Measurements from ENCODE around the gene ZFYVE21.
"Not testable (repeated sequence)": the region's sequence is repeated elsewhere in the genome, so short reads cannot be mapped to it uniquely, and the experiment has no call there.

The ZFYVE21 gene

DNA sequence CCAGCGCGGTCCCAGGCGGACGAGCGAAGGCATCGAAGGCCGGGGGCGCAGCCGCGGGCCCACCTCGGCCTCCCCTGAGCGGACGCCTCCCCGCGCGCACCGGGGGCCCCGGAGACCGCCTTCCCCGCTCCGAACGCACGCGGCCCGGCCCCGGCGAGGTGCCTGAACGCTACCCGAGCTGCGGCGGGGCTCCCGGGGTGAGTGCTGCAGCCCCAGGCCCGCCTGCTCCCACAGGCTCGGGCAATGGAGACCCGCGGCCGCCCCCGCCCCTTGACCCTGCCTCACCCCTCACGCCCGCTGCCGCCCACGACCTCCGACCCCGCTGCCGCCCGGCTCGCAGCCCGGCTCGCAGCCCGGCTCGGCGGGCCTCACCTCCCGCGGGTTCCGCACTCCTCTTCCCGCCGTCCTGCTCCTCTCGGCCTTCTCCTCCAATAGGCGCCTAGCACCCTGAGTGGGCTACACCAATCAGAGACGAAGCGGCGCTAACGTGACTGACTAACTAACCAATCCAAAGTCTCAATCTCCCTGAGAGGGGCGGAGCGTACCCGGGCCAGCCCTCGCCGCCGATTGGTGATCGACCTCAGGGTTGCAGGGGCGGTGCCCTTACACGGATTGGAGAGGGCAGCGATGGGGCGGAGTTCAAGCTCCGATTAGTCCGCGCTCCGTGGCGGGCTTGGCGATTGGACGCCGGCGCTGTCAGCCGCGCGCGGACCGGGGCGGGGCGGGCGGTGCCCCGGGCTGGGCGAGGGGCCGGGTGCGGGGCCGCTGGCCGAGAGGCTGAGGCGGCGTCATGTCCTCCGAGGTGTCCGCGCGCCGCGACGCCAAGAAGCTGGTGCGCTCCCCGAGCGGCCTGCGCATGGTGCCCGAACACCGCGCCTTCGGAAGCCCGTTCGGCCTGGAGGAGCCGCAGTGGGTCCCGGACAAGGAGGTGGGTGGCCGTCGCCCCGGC is at the start of gene ZFYVE21, which contains the start of gene XRCC3:
ZFYVE21 (plus strand) TSS at position 759 of the 949 bp plus-strand sequence; CDS start at position 791, 32 bp downstream.
XRCC3 (minus strand) TSS at position 400 of the 949 bp plus-strand sequence. CDS start 4,364 bp downstream, outside the sequence.
- peak; percentile 99 for DNase-seq (ENCODE audit: low read depth)

DNA sequence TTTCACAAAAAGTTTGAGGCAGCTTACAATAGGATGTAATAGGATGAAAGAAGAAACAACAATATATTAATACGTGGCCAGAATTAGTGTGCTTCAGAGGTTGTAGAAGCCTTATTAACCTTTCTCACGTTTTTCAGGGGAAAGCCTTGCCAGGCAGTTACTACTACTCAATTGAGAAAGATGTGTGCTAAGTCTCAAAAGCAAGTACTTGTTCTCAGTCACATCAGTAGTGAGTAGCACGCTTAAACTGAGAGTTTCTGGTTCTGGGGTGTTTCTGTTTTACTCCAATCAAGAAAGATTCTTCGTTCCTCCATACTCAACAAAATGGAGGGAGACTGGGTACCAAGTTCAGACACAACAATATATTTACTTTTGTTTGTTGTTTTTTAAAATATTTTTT is 47.9 kb upstream of the ZFYVE21 start:
- DNase-seq (ENCODE audit: low read depth): no peak

DNA sequence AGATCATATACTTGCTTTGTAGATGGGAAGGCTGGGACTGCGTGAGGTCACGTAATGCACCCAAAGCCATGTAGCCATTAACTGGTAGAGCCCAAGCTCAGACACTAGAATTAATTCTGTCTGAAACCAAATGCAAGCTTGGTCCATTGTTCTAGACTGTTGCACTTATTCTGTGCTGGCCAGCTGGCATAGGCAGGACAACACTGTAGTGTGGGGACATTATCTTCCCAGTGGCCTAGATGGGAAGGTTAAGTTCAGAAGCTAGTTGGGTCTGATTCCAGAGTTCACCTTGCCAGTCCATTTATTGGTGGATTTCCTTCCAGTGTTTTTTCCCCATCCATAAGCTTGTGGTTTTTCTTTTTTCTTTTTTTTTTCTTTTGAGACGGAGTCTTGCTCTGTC is 47.5 kb upstream of the ZFYVE21 start:
- DNase-seq (ENCODE audit: low read depth): no peak

DNA sequence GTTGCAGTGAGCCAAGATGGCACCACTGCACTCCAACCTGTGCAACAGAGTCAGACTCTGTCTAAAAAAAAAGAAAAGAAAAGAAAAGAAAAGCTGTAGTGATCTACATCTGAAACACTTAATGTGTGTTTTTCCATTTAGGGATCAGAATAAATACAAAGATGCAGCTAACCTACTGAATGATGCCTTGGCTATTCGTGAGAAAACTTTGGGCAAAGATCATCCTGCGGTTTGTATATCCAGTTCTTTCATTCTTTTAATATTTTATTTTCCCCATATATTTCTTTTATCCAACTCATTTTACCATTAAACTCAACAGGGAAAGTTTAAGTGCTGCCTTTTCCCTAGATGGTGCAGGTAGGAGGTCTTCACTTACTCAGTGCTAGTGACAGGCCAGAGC is 46.2 kb upstream of the ZFYVE21 start:
- DNase-seq (ENCODE audit: low read depth): no peak

DNA sequence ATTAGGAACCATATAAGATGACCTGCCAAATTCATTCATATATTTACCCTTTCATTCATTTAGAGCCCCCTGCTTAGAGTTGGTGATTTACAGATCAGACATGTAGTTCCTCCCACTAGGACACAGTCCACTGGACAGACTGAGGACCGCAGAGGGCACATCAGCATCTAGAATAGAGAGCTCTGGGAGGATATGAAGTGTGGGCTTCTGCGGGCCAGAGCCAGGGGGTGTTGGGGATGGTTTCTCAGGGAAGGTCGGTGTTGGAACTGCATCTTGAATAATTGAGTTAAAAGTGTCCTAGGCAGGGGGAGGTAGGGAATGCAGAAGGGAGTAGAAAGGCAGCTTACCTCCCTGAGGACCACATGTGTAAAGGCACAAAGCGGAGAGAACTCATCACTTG is 43.7 kb upstream of the ZFYVE21 start:
- DNase-seq (ENCODE audit: low read depth): no peak

DNA sequence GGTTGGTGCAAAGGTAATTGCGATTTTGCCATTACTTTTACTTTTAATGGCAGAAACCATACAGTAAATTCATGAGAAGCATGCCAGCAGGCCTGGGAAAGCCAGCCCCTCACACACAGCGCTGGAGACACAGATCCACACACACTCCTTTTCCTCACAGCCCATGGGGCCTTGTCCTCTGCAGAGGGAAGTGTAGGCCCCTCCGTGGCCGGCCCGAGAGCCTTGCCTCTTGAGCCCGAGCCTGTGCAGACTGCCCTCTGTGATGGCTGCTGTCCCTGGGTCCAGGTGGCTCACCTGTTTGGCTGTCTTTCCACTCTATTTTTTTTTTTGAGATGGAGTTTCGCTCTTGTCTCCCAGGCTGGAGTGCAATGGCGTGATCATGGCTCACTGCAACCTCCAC is 39.7 kb upstream of the ZFYVE21 start:
- no peak for DNase-seq (ENCODE audit: low read depth)

DNA sequence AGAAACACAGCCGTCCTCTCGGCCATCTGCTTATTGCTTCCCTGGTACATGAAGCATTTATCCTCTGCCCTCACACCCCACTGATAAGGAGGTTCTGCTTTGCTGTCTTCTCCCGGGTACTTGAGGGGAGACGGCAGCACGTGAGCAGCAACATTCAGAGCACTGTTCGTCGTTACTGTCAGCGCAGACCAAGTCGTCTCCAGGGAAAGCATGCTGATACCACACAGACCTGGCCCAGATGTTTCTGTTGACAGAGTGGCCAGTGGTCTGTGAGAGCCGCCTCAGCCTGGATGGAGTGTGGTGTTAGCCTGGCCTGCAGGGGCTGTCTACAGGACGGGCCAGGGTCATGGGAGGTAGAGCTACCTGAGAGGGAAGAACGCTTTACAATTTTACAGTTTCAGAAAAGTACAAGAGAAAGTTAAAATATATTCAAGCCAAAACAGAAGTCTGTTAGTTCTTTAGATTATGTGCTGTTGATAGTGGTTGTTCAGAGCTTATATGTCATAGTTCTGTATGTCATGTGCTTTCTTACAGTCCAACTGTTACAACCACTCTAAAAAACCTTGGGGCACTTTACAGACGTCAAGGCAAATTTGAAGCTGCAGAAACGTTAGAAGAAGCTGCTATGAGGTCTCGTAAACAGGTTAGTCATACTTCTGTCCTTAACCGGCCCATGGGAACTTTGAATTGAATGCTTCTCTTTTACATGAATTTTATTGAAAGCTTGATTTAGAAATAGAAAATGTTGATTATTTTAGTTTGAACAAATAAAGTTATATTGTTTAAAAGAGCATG is 38.5 kb upstream of the ZFYVE21 start:
- no peak for DNase-seq (ENCODE audit: low read depth)

DNA sequence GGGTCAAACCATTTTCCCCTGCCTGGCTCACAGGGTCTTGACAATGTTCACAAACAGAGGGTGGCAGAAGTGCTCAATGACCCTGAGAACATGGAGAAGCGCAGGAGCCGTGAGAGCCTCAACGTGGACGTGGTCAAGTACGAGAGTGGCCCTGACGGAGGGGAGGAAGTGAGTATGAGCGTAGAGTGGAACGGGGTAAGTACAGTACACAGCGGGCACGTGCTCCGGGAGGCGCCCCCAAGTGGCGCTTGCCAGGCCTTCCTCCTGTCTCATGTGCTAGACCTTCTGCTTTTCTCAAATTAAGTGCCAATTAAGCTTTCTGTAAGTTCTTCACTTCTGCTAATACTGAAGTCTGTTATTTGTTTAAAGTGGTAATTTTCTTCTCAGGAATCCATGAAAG is 36.3 kb upstream of the ZFYVE21 start:
- DNase-seq (ENCODE audit: low read depth): no peak

DNA sequence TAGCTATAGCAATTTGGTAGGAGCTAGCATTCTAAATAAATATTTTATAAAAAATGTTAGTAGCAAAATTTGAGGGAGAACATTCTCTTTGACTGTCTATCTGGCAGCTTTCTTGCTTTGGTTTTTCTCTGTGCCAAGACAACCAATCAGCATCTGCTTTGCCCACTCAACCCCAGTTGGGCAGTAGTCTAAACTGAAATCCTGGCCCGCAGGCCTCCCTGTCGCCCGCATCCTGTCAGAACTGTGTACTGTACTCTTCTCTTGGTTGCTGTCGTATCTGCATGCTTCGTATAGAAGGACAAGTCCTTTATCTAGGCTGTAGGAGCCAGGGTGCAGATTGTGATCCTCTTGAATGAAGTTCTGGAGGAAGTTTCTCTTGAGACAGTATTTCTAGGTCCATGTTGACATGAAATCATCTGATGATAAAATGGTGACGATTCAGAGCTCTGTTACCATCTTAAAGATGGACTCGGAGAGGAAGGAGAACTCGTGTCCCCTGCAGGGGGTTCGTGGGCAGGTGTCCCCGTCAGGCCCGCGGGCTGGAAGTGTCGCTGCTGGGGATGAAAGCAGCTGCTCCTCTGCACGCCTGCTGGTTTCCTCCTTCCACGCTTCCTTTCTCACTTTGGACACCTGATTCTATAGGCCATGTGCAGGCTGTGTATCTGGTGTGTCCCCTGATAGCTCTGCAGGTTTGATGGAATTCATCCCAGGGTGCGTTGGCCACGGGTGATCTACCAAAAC is 34.9 kb upstream of the ZFYVE21 start:
- DNase-seq (ENCODE audit: low read depth): no peak

DNA sequence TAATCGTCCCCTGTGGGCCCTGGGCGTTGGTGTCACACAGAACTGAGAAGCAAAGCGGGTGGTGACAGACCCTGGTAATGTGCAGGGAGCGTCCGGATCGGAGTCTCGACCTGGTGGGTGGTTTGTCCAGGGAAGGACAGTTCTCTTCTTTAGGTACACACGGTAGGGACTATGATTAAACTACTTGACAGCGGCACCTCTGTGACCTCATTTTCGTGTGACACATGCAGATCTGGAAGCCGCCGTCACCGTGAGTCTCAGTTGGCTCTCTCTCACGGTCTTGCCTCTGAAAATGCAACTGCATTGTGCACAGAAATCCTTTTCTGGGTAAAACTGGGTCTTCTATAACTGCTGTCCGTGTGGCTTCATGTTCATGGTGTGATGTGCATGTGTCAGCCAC is 32.5 kb upstream of the ZFYVE21 start:
- no peak for DNase-seq (ENCODE audit: low read depth)

DNA sequence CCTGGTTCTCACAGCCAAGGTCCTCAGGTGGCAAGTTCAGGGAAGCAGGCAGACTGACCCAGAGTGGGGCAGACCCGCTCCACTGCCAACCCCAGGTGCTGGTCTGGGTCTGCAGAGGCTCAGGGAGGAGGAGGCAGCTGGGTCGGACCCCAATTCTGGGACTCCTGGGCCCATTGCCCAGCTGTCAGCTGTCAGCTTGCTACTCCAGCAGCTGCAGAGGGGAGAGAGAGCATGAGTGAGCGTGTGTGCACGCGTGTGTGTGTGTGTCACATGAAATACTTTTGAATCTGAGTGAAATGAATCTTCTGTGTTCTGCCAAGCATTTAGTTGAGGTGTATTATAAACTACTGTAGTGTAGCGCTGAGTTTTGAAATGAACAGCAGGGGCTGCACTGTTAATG is 31.1 kb upstream of the ZFYVE21 start:
- DNase-seq (ENCODE audit: low read depth): no peak

DNA sequence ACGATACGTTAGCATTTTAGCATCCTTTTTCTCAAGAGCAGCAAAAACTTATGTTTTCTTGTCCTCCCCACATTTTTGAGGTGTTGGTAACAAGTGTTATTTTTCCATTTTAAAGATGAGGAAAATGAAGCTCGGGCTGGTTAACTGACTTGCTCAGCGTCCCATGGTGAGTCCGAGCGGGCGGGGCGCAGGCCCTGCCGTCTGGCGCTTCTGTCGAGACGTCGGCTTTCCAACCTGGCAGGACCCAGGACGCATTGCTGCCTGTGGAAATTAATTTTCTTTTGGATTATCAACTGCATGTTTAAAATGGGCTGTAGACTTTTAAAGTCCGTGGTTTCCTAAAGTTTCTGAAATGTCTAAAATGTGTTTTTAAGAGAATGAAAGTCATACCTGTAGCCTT is 30.7 kb upstream of the ZFYVE21 start:
- DNase-seq (ENCODE audit: low read depth): no peak

DNA sequence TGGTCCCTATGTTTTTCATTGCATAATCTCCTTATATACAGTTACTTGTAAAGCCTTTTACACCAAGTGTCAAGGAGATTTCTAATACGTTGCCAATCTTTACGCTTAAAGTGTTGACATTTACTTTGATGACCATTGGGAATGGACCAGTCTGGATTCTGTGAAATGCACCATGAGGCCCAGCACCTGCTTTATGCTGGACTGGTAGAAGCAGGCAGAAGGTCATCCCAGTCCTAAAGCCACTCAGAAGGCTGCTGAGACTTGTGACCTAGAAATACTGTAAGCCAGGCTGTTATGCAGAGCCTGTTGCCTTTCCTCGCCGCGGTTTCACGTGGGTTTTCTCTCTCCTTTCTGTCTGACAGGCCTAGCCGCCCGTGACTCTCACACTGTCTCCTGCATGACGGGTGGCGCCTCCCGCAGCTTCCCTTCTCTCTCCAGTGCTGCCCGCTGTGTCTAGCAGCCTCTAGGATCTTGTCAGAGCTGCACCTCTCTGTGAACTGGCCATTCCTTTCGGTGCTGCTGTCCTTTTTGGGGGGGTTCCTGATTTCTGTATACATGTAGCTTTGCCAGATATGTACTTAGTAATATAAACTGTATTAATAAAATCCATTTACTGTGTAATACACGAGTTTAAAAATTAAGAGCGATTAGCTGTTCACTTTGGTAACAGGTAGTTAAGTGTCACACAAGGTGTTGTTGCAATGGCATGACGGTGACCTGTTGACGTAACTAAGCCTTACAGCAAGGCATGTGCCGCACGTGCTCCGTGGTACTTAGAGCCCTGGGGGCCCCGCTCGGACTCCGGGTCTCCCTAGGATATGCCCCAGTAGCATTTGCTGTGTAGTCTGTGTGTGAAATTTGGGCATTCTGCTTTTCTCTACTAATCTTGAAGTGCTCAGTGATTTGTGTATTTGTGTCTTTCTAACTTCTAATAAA is 30.1 kb upstream of the ZFYVE21 start:
- DNase-seq (ENCODE audit: low read depth): no peak

DNA sequence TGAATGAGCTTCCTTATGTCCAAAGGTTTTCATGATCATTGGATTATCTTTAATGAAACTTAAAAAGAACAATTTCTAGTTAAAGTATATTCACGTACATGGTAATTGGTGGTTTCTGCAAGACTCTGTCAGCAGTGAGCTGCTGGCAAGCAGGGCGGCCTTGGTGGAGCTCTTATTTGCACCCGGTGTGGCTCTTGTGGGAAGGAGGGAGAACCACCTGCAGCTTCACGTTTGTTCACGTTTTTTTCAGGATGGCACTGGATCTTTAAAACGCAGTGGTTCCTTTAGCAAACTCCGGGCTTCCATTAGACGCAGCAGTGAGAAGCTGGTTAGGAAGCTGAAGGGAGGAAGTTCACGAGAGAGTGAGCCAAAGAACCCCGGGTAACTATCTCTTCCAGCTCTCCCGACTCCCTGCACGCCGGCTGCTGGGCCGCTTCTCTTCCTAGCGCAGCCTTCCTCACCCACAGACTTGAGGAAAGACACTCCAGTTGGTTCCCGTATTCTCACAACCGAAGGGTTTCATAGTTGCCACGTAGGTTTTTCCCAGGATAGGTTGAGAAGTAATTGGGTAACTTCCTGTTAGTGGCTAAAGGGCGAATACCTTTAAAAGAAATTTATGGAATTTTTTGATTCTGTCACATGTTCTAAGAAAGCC is 28.7 kb upstream of the ZFYVE21 start:
- DNase-seq (ENCODE audit: low read depth): no peak

DNA sequence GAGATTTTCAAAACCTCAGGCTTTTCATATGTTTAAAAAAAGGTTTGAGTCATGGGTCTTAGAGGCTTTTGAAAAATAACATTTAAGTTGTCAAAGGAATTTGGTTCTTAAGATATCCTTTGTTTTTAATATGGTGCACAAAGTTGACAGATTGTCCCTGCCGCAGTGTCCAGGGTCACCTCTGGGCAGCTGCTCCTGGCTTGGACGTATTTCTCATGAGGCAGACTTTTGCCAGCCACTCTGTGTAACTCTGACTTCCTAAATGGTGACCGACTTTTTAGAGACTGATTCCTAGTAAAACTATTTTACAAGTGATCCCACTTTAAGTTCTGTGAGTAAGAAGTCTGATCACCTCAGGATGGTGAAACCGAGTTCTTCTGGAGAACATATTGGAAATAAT is 27.9 kb upstream of the ZFYVE21 start:
- DNase-seq (ENCODE audit: low read depth): no peak

DNA sequence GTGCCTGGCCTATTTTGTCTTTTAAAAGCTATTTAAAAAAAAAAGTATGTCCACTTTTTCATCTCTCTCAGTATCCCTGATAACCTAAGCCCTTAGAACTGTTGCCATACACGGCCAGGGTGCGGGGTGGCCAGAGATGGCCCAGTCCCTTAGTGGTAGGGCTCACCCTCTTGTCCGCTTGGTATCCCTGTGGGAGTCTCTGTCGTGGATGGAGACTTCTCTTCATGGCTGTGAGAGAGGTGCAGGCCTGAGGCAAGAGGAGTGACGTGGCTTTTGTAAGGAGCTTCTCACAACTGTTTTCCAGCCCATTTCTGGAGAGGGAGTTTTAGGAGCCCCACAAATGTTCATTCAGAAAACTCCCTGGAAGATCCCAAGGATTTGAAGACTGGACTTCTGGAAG is 27.2 kb upstream of the ZFYVE21 start:
- DNase-seq (ENCODE audit: low read depth): no peak

DNA sequence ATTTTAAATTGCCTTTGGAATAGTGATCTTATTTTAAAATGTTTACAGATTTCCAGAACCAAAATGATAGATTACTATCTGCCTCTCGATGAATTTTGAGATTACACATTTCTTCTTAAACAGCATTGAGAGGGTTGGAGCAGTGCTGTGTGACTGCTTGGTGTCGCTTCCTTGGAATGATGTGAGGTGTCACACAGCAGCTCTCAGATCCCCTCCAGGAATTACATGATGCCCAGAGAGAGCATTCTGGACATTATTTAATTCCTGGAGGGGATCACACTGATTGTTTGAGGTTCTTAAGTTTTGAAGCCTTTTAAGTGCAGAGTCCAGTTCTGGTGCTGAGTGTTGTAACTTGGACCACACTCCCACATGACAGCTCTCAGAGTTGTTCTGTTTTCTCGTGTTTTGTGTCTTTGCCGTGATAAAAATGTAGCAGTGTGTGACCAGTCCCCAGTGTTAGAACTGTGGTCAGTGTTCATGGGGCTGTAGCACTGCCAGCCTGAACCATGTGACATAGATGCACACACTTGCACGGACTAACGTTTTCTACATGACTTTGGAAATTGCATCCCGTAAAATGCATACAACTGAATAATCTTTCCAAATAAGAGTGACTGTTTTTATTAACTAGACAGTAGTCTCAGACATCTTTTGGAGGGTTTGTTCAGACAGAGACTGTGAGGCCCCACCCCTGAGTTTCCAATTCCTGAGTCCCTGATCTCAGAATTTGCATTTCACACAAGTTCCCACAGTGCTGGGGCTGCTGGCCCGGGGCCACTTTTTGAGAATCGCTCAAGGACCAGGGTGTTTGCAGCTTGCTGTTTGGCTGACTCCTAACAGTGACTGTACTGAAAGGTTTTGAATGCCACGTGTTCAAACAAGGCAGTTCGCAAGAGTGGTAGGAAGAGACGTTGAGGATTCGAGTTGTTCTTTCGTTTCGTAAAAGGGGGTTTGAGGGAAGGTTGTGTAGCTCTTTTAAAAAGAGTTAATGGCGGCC is 26.4 kb upstream of the ZFYVE21 start:
- DNase-seq (ENCODE audit: low read depth): no peak

DNA sequence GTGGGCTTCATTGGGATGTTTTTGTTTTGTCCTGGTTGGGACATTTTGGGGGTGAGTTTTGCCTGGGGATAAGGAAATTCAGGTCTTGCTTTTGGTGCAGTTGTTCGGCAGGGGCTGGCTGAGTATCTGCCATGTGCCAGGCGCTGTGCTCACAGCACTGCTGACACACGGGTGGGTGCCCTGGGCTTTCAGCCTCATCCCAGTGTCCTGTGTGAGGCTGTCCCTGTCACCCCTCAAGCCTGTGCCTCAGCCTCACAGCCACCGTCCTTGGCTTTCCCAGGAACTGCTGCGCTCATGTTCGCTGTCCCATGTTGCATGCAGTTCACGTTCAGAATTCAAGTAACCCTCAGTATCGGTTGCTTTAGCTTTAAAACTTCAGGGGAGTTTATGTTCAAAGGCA is 25.3 kb upstream of the ZFYVE21 start:
- DNase-seq (ENCODE audit: low read depth): no peak

DNA sequence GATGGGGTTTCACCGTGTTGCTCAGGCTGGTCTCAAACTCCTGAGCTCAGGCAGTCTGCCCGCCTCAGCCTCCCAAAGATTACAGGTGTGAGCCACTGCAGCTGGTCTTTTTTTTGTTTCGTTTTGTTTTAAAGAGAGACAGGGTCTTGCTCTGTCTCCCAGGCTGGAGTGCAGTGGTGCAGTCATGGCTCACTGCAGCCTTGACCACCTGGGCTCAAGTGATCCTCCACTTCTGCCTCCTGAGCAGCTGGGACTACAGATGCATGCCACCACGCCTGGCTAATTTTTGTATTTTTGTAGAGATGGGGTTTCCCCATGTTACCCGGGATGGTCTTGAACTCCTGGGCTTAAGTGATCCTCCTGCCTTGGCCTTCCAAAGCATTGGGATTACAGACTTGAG is 24.0 kb upstream of the ZFYVE21 start:
- not testable (repeated sequence) for DNase-seq (ENCODE audit: low read depth)

Data from HS-27A (cell line).